CD4-positive, alpha-beta T cell (primary cell): Measurements from ENCODE around the gene NUDT14. TPM values are rescaled to one million over a fixed set of nuclear protein-coding genes. Genes with fewer than 3 reads are reported as not detected.

Source experiments
- ATAC-seq: fragments of 200-7000 bp; cut with Tn5 transposase; one replicate; pipeline ENCODE4 v1.10.0; 2022; ENCODE audit warnings: mild to moderate bottlenecking; ENCODE audit not compliant: poor library complexity
- CTCF ChIA-PET: fragments of 350-600 bp; sonication (Branson Sonifier 250); formaldehyde crosslinking; loops from one replicate; lab custom pipeline; 2021; ENCODE audit warnings: antibody characterized with exemption, inconsistent platforms; lab: Charles Lee
- POLR2A ChIA-PET: fragments of 350-600 bp; sonication (Branson Sonifier 250); formaldehyde crosslinking; loops from one replicate; lab custom pipeline; 2021; ENCODE audit warnings: antibody characterized with exemption, inconsistent platforms; lab: Charles Lee
- DNase-seq, 14 experiments: peaks; one replicate each; pipeline ENCODE4 v3.0.0-alpha.2; 2013 to 2020; ENCODE audit warnings: mixed read lengths in 2 of 14
- H3K27ac ChIP-seq, 2 donors: one replicate each; pipeline versions ENCODE4 v1.5.1 to v1.7.0; 2013; ENCODE audit warnings: low read length in 2 of 2, low read depth in 1 of 2, mild to moderate bottlenecking in 1 of 2
- H3K27me3 ChIP-seq, 2 experiments: 1 replicate in 1 of 2; 2 replicates in 1 of 2; pipeline versions ENCODE4 v1.6.1 to v1.7.0; 2013; ENCODE audit warnings: low read length in 2 of 2, control low read depth in 1 of 2, mild to moderate bottlenecking in 1 of 2, moderate library complexity in 1 of 2; ENCODE audit not compliant: insufficient read depth in 2 of 2, control insufficient read depth in 1 of 2
- H3K36me3 ChIP-seq: one replicate; pipeline ENCODE4 v1.6.1; 2013; ENCODE audit warnings: low read length, control low read depth; ENCODE audit not compliant: insufficient read depth
- H3K4me1 ChIP-seq: one replicate; pipeline ENCODE4 v1.6.1; 2013; ENCODE audit warnings: low read length, control low read depth; ENCODE audit not compliant: insufficient read depth
- H3K4me3 ChIP-seq: one replicate; pipeline ENCODE4 v1.5.1; 2013; ENCODE audit warnings: mild to moderate bottlenecking, low read length, moderate library complexity
- H3K9me3 ChIP-seq, 2 experiments: 1 replicate in 1 of 2; 2 replicates in 1 of 2; pipeline versions ENCODE4 v1.6.1 to v1.7.0; 2013; ENCODE audit warnings: low read length in 2 of 2, mild to moderate bottlenecking in 2 of 2, control low read depth in 1 of 2, moderate library complexity in 1 of 2; ENCODE audit not compliant: control insufficient read depth in 1 of 2, insufficient read depth in 1 of 2
- H3K27ac Mint-ChIP-seq: one replicate; pipeline ENCODE4 v1.8.0; 2020; ENCODE audit warnings: mixed read lengths
- H3K27me3 Mint-ChIP-seq: one replicate; pipeline ENCODE4 v1.8.0; 2021; ENCODE audit warnings: mixed read lengths
- H3K36me3 Mint-ChIP-seq: one replicate; pipeline ENCODE4 v1.8.0; 2021; ENCODE audit warnings: low read depth, mixed read lengths
- H3K4me1 Mint-ChIP-seq: one replicate; pipeline ENCODE4 v1.8.0; 2021; ENCODE audit warnings: low read depth, mixed read lengths
- H3K4me3 Mint-ChIP-seq: one replicate; pipeline ENCODE4 v1.8.0; 2020; ENCODE audit warnings: mild to moderate bottlenecking, mixed read lengths
- H3K9me3 Mint-ChIP-seq: one replicate; pipeline ENCODE4 v1.8.0; 2020; ENCODE audit warnings: mixed read lengths
- CTCF ChIP-seq: fragments of 200-600 bp; IDR thresholded peaks from one replicate; pipeline ENCODE4 v1.8.0; 2022; ENCODE audit warnings: antibody characterized with exemption, mild to moderate bottlenecking
- intact Hi-C, 2 experiments: fragments of 100-400 bp; cut with DNase I in 1 of 2; cut with micrococcal nuclease in 1 of 2; formaldehyde crosslinking; loops; one replicate each; pipeline versions ENCODE4 v1.15.1 to v1.9.0; 2023 to 2025; cut with DNase I, micrococcal nuclease
- total RNA-seq, 174 experiments: library from RNA in 2 of 174; stranded (reverse) in 2 of 174; gene quantifications; one replicate each; pipeline ENCODE4 v1.2.3 and lab custom pipeline; 2021 to 2026

The NUDT14 gene
- total RNA-seq, 2 experiments from 2014 or later: 9.0 to 9.2 TPM

GRCh38 chr14:105185973-105186372 lies 4.9 kb upstream of the NUDT14 start:
- Histone ChIP-seq H3K27ac (no peak overlapping the region), H3K27me3 (peaks cover 0 to 5% of the 10 kb centered on the region in 2 experiments), H3K4me3 (no peak overlapping the region), H3K36me3 (no peaks in the 10 kb centered on the region), H3K9me3 (peaks cover 0 to 10% of the 10 kb centered on the region in 2 experiments), H3K4me1 (peaks cover 20% of the 10 kb centered on the region)
- ATAC-seq (no peak), DNase-seq (no peak)
- Mint-ChIP-seq H3K9me3 (no peaks in the 10 kb centered on the region), H3K27ac (no peak overlapping the region), H3K4me3 (no peak overlapping the region), H3K36me3 (no peaks in the 10 kb centered on the region), H3K4me1 (peaks cover 7% of the 10 kb centered on the region), H3K27me3 (peaks cover 7% of the 10 kb centered on the region)
- POLR2A ChIA-PET: no interaction called here
- TF ChIP-seq CTCF: no peak
- intact Hi-C loops: no loop called here
- CTCF ChIA-PET: no interaction called here

GRCh38 chr14:105185001-105185400 lies 3.9 kb upstream of the NUDT14 start:
- peaks cover 0 to 5% of the 10 kb centered on the region in 2 experiments for H3K27me3 ChIP-seq
- TF ChIP-seq CTCF: no peak
- no peaks in the 10 kb centered on the region for H3K36me3 ChIP-seq
- Mint-ChIP-seq H3K4me3 (no peak overlapping the region), H3K27ac (no peak overlapping the region), H3K36me3 (no peaks in the 10 kb centered on the region), H3K27me3 (peaks cover 7% of the 10 kb centered on the region), H3K4me1 (peaks cover 7% of the 10 kb centered on the region), H3K9me3 (no peaks in the 10 kb centered on the region)
- no peak for DNase-seq
- peaks cover 27% of the 10 kb centered on the region for H3K4me1 ChIP-seq
- ChIA-PET CTCF (no interaction called here), POLR2A (no interaction called here)
- peaks cover 0 to 10% of the 10 kb centered on the region in 2 experiments for H3K9me3 ChIP-seq
- no peak overlapping the region for H3K4me3 ChIP-seq
- ATAC-seq: no peak
- intact Hi-C loops: no loop called here
- no peak overlapping the region for H3K27ac ChIP-seq

GRCh38 chr14:105184461-105184860 lies 3.3 kb upstream of the NUDT14 start:
- Histone ChIP-seq H3K9me3 (peaks cover 0 to 10% of the 10 kb centered on the region in 2 experiments), H3K36me3 (no peaks in the 10 kb centered on the region), H3K27me3 (no peaks in the 10 kb centered on the region), H3K27ac (no peak overlapping the region), H3K4me3 (no peak overlapping the region), H3K4me1 (peaks cover 32% of the 10 kb centered on the region)
- Mint-ChIP-seq H3K36me3 (no peaks in the 10 kb centered on the region), H3K27me3 (peaks cover 7% of the 10 kb centered on the region), H3K4me3 (no peak overlapping the region), H3K27ac (no peak overlapping the region), H3K9me3 (no peaks in the 10 kb centered on the region), H3K4me1 (peaks cover 7% of the 10 kb centered on the region)
- DNase-seq (no peak), ATAC-seq (no peak)
- ChIA-PET POLR2A (no interaction called here), CTCF (no interaction called here)
- intact Hi-C loops: loop anchor here in 1 of 2 experiments (5.0 kb wide), 2 partner anchors 92 to 202 kb away; no protein-coding TSS in a partner anchor
- no peak for TF ChIP-seq CTCF
